Measurements from ENCODE around the gene ABCA4.

GRCh38 chr1:94100129-94100784, 20.7 kb downstream of the ABCA4 start:
- no peak for TF ChIP-seq EZH2 (IDR thresholded peaks at IDR 0.05; ENCODE audit: low read length, unreplicated experiment)
- TF ChIP-seq, protein P1, sequence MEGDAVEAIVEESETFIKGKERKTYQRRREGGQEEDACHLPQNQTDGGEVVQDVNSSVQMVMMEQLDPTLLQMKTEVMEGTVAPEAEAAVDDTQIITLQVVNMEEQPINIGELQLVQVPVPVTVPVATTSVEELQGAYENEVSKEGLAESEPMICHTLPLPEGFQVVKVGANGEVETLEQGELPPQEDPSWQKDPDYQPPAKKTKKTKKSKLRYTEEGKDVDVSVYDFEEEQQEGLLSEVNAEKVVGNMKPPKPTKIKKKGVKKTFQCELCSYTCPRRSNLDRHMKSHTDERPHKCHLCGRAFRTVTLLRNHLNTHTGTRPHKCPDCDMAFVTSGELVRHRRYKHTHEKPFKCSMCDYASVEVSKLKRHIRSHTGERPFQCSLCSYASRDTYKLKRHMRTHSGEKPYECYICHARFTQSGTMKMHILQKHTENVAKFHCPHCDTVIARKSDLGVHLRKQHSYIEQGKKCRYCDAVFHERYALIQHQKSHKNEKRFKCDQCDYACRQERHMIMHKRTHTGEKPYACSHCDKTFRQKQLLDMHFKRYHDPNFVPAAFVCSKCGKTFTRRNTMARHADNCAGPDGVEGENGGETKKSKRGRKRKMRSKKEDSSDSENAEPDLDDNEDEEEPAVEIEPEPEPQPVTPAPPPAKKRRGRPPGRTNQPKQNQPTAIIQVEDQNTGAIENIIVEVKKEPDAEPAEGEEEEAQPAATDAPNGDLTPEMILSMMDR (conservative IDR thresholded peaks at IDR 0.05; ENCODE audit: low read depth, low read length): no peak
- TF ChIP-seq EZH2phosphoT487 (IDR thresholded peaks at IDR 0.05; ENCODE audit: borderline replicate concordance, low read length): no peak
